PC-3 (cell line): ENCODE measurements around the gene FBLN5.

Experiments used
- CTCF ChIP-seq: fragments of 300-600 bp; sonication (generic); conservative IDR thresholded peaks from 2 replicates; pipeline ENCODE4 v1.5.1; 2017; ENCODE audit warnings: antibody characterized with exemption, low read depth, mild to moderate bottlenecking, low read length
- EZH2 ChIP-seq: fragments of 300-600 bp; sonication (generic); IDR thresholded peaks from one replicate; pipeline ENCODE4 v1.6.1; 2017; ENCODE audit warnings: antibody characterized with exemption, mild to moderate bottlenecking, low read length; ENCODE audit not compliant: unreplicated experiment
- EZH2phosphoT487 ChIP-seq: fragments of 300-600 bp; sonication (generic); IDR thresholded peaks from 2 replicates; pipeline ENCODE4 v1.6.1; 2018; ENCODE audit warnings: mild to moderate bottlenecking, antibody characterized with exemption, low read length, borderline replicate concordance

DNA sequence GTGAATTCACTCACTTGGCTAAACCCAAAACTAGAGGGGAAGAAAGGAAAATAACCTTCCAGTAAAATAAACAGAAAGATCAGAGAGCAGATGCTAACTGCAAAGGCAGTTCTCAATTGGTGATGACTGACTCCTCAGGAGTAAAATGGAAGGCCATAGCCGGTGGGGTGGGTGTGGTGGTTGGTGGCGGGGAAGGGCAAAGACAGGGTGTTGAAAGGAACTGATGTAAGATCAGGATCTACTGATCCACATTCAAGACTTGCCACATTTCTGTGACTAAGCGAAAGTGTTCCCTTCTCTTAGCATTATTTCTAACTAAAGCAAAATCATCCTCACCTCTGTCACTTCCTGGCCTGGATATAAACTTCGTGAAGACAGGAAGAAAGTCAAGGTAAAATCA, 53.8 kb downstream of the FBLN5 start:
- TF ChIP-seq CTCF (no peak), EZH2phosphoT487 (no peak), EZH2 (no peak)
